Mesendoderm (in vitro differentiated cells): ENCODE results near the gene CDK5.

Experiments
- DNase-seq: peaks from one replicate; pipeline ENCODE4 v3.0.0; 2013
- H2AK5ac ChIP-seq: 2 replicates; pipeline ENCODE4 v1.6.1; 2013; ENCODE audit warnings: low read length, inconsistent platforms
- H2BK120ac ChIP-seq: 2 replicates; pipeline ENCODE4 v1.6.1; 2013; ENCODE audit warnings: low read depth, mild to moderate bottlenecking, low read length, moderate library complexity, mixed read lengths
- H2BK15ac ChIP-seq: replicated peaks from 2 replicates; pipeline ENCODE4 v1.6.1; 2013; ENCODE audit warnings: low read depth, mild to moderate bottlenecking, moderate library complexity
- H2BK5ac ChIP-seq: 2 replicates; pipeline ENCODE4 v1.6.1; 2013; ENCODE audit warnings: low read length, inconsistent platforms
- H3K18ac ChIP-seq: 2 replicates; pipeline ENCODE4 v1.6.1; 2013; ENCODE audit warnings: mild to moderate bottlenecking, low read length, mixed read lengths
- H3K23ac ChIP-seq: one replicate; pipeline ENCODE4 v1.6.1; 2013; ENCODE audit warnings: low read length
- H3K27ac ChIP-seq: 2 replicates; pipeline ENCODE4 v1.5.1; 2013; ENCODE audit warnings: low read depth, mild to moderate bottlenecking, inconsistent platforms, low read length, moderate library complexity
- H3K27me3 ChIP-seq: 2 replicates; pipeline ENCODE4 v1.6.1; 2013; ENCODE audit warnings: low read length, control low read depth, mild to moderate bottlenecking, inconsistent platforms; ENCODE audit not compliant: insufficient read depth, poor library complexity
- H3K36me3 ChIP-seq: 2 replicates; pipeline ENCODE4 v1.6.1; 2013; ENCODE audit warnings: low read length, inconsistent platforms; ENCODE audit not compliant: control insufficient read depth, insufficient read depth
- H3K4ac ChIP-seq: one replicate; pipeline ENCODE4 v1.6.1; 2013; ENCODE audit warnings: low read depth, mild to moderate bottlenecking, low read length, moderate library complexity
- H3K4me1 ChIP-seq: 2 replicates; pipeline ENCODE4 v1.6.1; 2013; ENCODE audit warnings: low read depth, low read length, inconsistent platforms; ENCODE audit not compliant: control insufficient read depth
- H3K4me2 ChIP-seq: 2 replicates; pipeline ENCODE4 v1.6.1; 2013; ENCODE audit warnings: low read length
- H3K4me3 ChIP-seq: 2 replicates; pipeline ENCODE4 v1.5.1; 2013; ENCODE audit warnings: mild to moderate bottlenecking, low read length
- H3K56ac ChIP-seq: one replicate; pipeline ENCODE4 v1.6.1; 2013; ENCODE audit warnings: low read length
- H3K79me1 ChIP-seq: 2 replicates; pipeline ENCODE4 v1.6.1; 2013; ENCODE audit warnings: low read length, inconsistent platforms
- H3K79me2 ChIP-seq: 2 replicates; pipeline ENCODE4 v1.6.1; 2013; ENCODE audit warnings: mild to moderate bottlenecking, low read length; ENCODE audit not compliant: control insufficient read depth, insufficient read depth
- H3K9ac ChIP-seq: 2 replicates; pipeline ENCODE4 v1.6.1; 2013; ENCODE audit warnings: low read length, inconsistent platforms
- H4K5ac ChIP-seq: one replicate; pipeline ENCODE4 v1.6.1; 2013; ENCODE audit warnings: low read length
- H4K8ac ChIP-seq: one replicate; pipeline ENCODE4 v1.6.1; 2013; ENCODE audit warnings: low read depth, mild to moderate bottlenecking, control low read depth, low read length, moderate library complexity
- WGBS: extraction: QIAGEN DNeasy Blood & Tissue Kit; methylation state at CpG from one replicate; pipeline ENCODE4 v1.1.7; 2013; ENCODE audit warnings: low lambda C conversion rate, missing lambda C conversion rate; ENCODE audit not compliant: insufficient coverage; ENCODE audit errors: extremely low coverage; 5-methylcytosine and 5-hydroxymethylcytosine counted together

The CDK5 gene

GRCh38 chr7:151077705-151078232, 20.1 kb upstream of the CDK5 start:
- DNase-seq, result no peak

GRCh38 chr7:151076863-151077704, 19.4 kb upstream of the CDK5 start:
- Histone ChIP-seq H3K23ac (no peak overlapping the region), H3K56ac (no peak overlapping the region), H3K27ac (no peak overlapping the region)

More at GRCh38 chr7:151077705-151078232, 20.1 kb upstream of the CDK5 start:
- Histone ChIP-seq H4K5ac (no peak overlapping the region), H3K56ac (no peak overlapping the region), H3K23ac (no peak overlapping the region), H3K9ac (no peak overlapping the region), H3K4me1 (peaks cover 9% of the 10 kb centered on the region), H2BK15ac (no peak overlapping the region), H3K4me2 (no peak overlapping the region), H3K27ac (no peak overlapping the region), H3K4ac (no peak overlapping the region), H3K4me3 (no peak overlapping the region), H3K27me3 (no peaks in the 10 kb centered on the region), H3K79me2 (peaks cover 15% of the 10 kb centered on the region), H3K79me1 (peaks cover 15% of the 10 kb centered on the region), H2BK120ac (no peak overlapping the region), H3K36me3 (peaks cover 1% of the 10 kb centered on the region), H2BK5ac (no peak overlapping the region), H3K18ac (no peak overlapping the region), H4K8ac (no peak overlapping the region), H2AK5ac (no peak overlapping the region)
- no CpG with 5 or more reads among the region's 10 CpGs for WGBS

GRCh38 chr7:151075978-151076426, 18.3 kb upstream of the CDK5 start:
- Histone ChIP-seq H3K9ac (no peak overlapping the region), H4K8ac (no peak overlapping the region), H2BK15ac (no peak overlapping the region), H2BK5ac (no peak overlapping the region), H3K4me3 (no peak overlapping the region), H3K4me1 (peaks cover 5% of the 10 kb centered on the region), H3K79me1 (peaks cover 10% of the 10 kb centered on the region), H3K4me2 (no peak overlapping the region), H3K18ac (no peak overlapping the region), H3K23ac (no peak overlapping the region), H2BK120ac (no peak overlapping the region), H3K79me2 (peaks cover 13% of the 10 kb centered on the region), H3K56ac (no peak overlapping the region), H3K27ac (no peak overlapping the region), H3K27me3 (no peaks in the 10 kb centered on the region), H3K4ac (no peak overlapping the region), H2AK5ac (no peak overlapping the region), H3K36me3 (peaks cover 1% of the 10 kb centered on the region), H4K5ac (no peak overlapping the region)
- DNase-seq, result no peak
- WGBS, result no CpG with 5 or more reads among the region's 22 CpGs

More at GRCh38 chr7:151076863-151077704, 19.4 kb upstream of the CDK5 start:
- no peak overlapping the region for H4K5ac ChIP-seq
- no peaks in the 10 kb centered on the region for H3K27me3 ChIP-seq
- no peak overlapping the region for H2BK5ac ChIP-seq
- H3K4me1 ChIP-seq, result peaks cover 5% of the 10 kb centered on the region
- H3K4me3 ChIP-seq, result no peak overlapping the region
- H3K4ac ChIP-seq, result no peak overlapping the region
- DNase-seq, result peak; percentile 53
- H3K18ac ChIP-seq, result no peak overlapping the region
- H2BK15ac ChIP-seq, result no peak overlapping the region
- no peak overlapping the region for H2BK120ac ChIP-seq
- H3K4me2 ChIP-seq, result no peak overlapping the region
- no peak overlapping the region for H2AK5ac ChIP-seq
- no peak overlapping the region for H4K8ac ChIP-seq
- peaks cover 10% of the 10 kb centered on the region for H3K79me1 ChIP-seq
- no CpG with 5 or more reads among the region's 33 CpGs for WGBS
- peaks cover 1% of the 10 kb centered on the region for H3K36me3 ChIP-seq
- peaks cover 13% of the 10 kb centered on the region for H3K79me2 ChIP-seq
- H3K9ac ChIP-seq, result no peak overlapping the region

DNA sequence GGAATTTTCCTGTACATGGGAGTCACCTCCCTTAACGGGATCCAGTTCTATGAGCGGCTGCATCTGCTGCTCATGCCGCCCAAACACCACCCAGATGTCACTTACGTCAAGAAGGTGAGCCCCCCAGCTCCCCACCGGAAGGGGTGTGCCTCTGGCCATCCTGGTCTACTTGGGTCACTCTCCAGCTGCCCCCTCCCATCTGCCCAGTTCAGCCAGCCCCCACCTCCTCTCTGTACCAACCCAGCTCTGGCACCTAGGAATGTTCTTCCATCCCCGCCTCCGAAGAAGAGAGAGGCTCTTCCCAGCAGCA, 17.9 kb upstream of the CDK5 start:
- no CpG with 5 or more reads among the region's 7 CpGs for WGBS
- Histone ChIP-seq H3K4me3 (no peak overlapping the region), H3K9ac (no peak overlapping the region), H4K8ac (no peak overlapping the region), H3K4me2 (no peak overlapping the region), H3K27me3 (no peaks in the 10 kb centered on the region), H3K18ac (no peak overlapping the region), H3K27ac (no peak overlapping the region), H2BK120ac (no peak overlapping the region), H3K4me1 (peaks cover 5% of the 10 kb centered on the region), H3K23ac (no peak overlapping the region), H3K79me2 (peaks cover 13% of the 10 kb centered on the region), H3K4ac (no peak overlapping the region), H3K56ac (no peak overlapping the region), H3K79me1 (peaks cover 10% of the 10 kb centered on the region), H2BK15ac (no peak overlapping the region), H3K36me3 (peaks cover 2% of the 10 kb centered on the region), H2AK5ac (no peak overlapping the region), H2BK5ac (no peak overlapping the region), H4K5ac (no peak overlapping the region)
- DNase-seq, result no peak

DNA sequence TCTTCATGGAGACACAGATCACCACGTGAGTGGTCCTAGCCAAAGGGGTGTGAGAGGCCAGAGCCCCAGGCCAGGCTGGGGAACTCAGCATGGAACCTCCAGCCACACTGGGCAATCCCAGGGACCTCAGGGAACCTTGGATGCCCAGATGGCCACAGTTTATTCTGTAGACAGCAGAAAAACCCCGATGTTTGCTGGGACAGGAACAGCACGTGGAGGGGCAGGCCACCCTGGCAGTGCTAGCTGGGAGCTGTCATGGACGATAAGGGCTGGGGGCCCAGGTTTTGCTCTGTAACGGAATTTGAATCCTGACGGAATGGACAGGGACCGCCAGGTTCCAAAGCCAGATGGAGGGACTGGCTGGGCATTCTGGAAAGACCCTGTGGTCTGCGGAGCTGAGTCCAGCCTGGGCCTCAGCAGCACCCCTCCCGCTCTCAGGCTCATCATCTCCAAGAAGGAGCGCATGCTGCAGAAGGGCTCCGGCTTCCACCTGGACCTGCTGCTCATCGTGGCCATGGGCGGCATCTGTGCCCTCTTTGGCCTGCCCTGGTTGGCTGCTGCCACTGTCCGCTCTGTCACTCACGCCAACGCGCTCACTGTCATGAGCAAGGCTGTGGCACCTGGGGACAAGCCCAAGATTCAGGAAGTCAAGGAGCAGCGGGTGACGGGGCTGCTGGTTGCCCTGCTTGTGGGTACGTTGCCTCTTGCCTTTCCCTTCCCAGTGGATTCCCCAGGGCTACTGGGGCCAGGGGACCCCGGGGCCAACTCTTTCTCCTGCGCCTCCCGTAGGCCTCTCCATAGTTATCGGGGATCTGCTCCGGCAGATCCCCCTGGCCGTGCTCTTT, 17.3 kb upstream of the CDK5 start:
- H3K23ac ChIP-seq, result no peak overlapping the region
- no peak overlapping the region for H3K4me2 ChIP-seq
- no peak overlapping the region for H2BK5ac ChIP-seq
- H2BK120ac ChIP-seq, result no peak overlapping the region
- H3K36me3 ChIP-seq, result peaks cover 4% of the 10 kb centered on the region
- peaks cover 7% of the 10 kb centered on the region for H3K79me1 ChIP-seq
- H3K27me3 ChIP-seq, result no peaks in the 10 kb centered on the region
- H4K5ac ChIP-seq, result no peak overlapping the region
- H3K9ac ChIP-seq, result no peak overlapping the region
- no peak for DNase-seq
- H3K79me2 ChIP-seq, result peaks cover 9% of the 10 kb centered on the region
- no peak overlapping the region for H3K4me3 ChIP-seq
- H3K56ac ChIP-seq, result no peak overlapping the region
- no peak overlapping the region for H4K8ac ChIP-seq
- no CpG with 5 or more reads among the region's 26 CpGs for whole genome bisulfite sequencing
- no peak overlapping the region for H2AK5ac ChIP-seq
- H2BK15ac ChIP-seq, result no peak overlapping the region
- no peak overlapping the region for H3K18ac ChIP-seq
- no peak overlapping the region for H3K4ac ChIP-seq
- peaks cover 5% of the 10 kb centered on the region for H3K4me1 ChIP-seq
- H3K27ac ChIP-seq, result no peak overlapping the region
